ENCODE results near the gene KSR2. TPM values are rescaled to one million over a fixed set of nuclear protein-coding genes. Genes with fewer than 3 reads are reported as not detected.

The KSR2 gene
- total and polyA plus RNA-seq, 2 of the 13 experiments (the other 11 are each of a cell fraction or from before 2014, with no cell fraction given), result 0.02 TPM; not detected in 1

DNA sequence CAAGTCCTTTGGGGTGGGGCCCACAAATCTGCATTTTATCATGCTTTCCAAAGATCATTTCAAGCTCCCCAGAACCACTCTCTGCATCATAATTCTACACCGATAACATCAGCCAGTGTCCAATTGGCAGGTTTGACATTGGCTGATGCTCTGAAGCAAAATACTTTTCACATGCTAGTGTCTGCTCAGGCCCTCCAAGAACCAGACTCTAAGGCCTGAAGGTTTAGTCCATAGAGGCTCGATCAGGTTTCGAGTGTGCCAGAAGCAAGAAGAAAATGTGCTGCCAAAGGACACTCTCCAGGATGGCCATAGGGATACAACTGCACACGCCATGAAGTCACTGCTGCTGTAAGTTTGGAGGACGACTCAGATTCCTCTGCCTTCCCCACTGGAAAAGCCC lies 280.3 kb downstream of the KSR2 start:
- no peak overlapping the region for H3K4me3 ChIP-seq (replicated peaks in 1 of 3; ENCODE audit: insufficient read depth in 1 of 3, low read depth in 2 of 3, low read length in 3 of 3)
- H2AFZ ChIP-seq (ENCODE audit: low read length), result no peak overlapping the region
- H3K79me2 ChIP-seq (ENCODE audit: insufficient read depth, low read length), result no peaks in the 10 kb centered on the region
- no peaks in the 10 kb centered on the region for H4K20me1 ChIP-seq (ENCODE audit: insufficient read depth, low read length)
- ChIA-PET CTCF (ENCODE audit: low intra/inter-chr PET ratio, low total read pairs) (no interaction called here), POLR2A (no interaction called here)
- DNase-seq (ENCODE audit: low spot score) (no peak), FAIRE-seq (no peak), ATAC-seq (no peak)
- H3K4me2 ChIP-seq (ENCODE audit: low read depth, low read length), result no peak overlapping the region
- H3K4me1 ChIP-seq (ENCODE audit: insufficient read depth, low read length), result peaks cover 12% of the 10 kb centered on the region
- intact Hi-C loops (cut with micrococcal nuclease; ENCODE audit: unreplicated experiment) (loop anchor here (10.0 kb wide), 1 partner anchor 146 kb away; no protein-coding TSS in a partner anchor), in situ Hi-C loops (cut with HindIII; ENCODE audit: extremely low pct_ligation_motif_present, low pct_unique_long_range_greater_than_20kb) (no loop called here)
- no peaks in the 10 kb centered on the region for H3K9me3 ChIP-seq (ENCODE audit: low read length)
- 17% methylated on average over 5 of the region's 5 CpGs for WGBS (ENCODE audit: low lambda C conversion rate)
- H3K27ac ChIP-seq (ENCODE audit: extremely low read length, insufficient read depth, low read length), result no peak overlapping the region
- peaks cover 2 to 11% of the 10 kb centered on the region in 2 experiments; a peak in 2 of 5 replicates for H3K27me3 ChIP-seq (ENCODE audit: control insufficient read depth in 1 of 2, insufficient read depth in 2 of 2, low read length in 2 of 2)
- no peaks in the 10 kb centered on the region for H3K36me3 ChIP-seq (replicated peaks in 1 of 2; ENCODE audit: control insufficient read depth in 1 of 2, insufficient read depth in 2 of 2, low read length in 2 of 2)
- no peak overlapping the region for H3K9ac ChIP-seq (ENCODE audit: insufficient read depth, low read depth, low read length)
- no TSS peak for BruUV-seq (replicated peaks)
- TF ChIP-seq ZNF383 (CRISPR knock-in tag; IDR thresholded peaks at IDR 0.05; ENCODE audit: borderline replicate concordance) (no peak), MED1 (CRISPR knock-in tag; IDR thresholded peaks at IDR 0.05) (no peak), ZFX (CRISPR knock-in tag; IDR thresholded peaks at IDR 0.05; ENCODE audit: low read depth) (no peak), SRF (IDR thresholded peaks at IDR 0.05; ENCODE audit: low read depth, low read length) (no peak), ZNF761 (CRISPR knock-in tag; conservative IDR thresholded peaks at IDR 0.05) (no peak), SMYD3 (CRISPR knock-in tag; IDR thresholded peaks at IDR 0.05) (no peak), BORCS8-MEF2B (CRISPR knock-in tag; IDR thresholded peaks at IDR 0.05) (no peak), ZNF205 (CRISPR knock-in tag; IDR thresholded peaks at IDR 0.05) (no peak), SNRNP70 (IDR thresholded peaks at IDR 0.05; ENCODE audit: low read depth, low read length) (no peak)
- TF ChIP-seq, protein P1, sequence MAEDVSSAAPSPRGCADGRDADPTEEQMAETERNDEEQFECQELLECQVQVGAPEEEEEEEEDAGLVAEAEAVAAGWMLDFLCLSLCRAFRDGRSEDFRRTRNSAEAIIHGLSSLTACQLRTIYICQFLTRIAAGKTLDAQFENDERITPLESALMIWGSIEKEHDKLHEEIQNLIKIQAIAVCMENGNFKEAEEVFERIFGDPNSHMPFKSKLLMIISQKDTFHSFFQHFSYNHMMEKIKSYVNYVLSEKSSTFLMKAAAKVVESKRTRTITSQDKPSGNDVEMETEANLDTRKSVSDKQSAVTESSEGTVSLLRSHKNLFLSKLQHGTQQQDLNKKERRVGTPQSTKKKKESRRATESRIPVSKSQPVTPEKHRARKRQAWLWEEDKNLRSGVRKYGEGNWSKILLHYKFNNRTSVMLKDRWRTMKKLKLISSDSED (CRISPR knock-in tag; IDR thresholded peaks at IDR 0.05), result no peak
- TF ChIP-seq, protein P2, sequence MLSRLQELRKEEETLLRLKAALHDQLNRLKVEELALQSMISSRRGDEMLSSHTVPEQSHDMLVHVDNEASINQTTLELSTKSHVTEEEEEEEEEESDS (CRISPR knock-in tag; IDR thresholded peaks at IDR 0.05; ENCODE audit: borderline replicate concordance), result no peak
- TF ChIP-seq, protein P3, sequence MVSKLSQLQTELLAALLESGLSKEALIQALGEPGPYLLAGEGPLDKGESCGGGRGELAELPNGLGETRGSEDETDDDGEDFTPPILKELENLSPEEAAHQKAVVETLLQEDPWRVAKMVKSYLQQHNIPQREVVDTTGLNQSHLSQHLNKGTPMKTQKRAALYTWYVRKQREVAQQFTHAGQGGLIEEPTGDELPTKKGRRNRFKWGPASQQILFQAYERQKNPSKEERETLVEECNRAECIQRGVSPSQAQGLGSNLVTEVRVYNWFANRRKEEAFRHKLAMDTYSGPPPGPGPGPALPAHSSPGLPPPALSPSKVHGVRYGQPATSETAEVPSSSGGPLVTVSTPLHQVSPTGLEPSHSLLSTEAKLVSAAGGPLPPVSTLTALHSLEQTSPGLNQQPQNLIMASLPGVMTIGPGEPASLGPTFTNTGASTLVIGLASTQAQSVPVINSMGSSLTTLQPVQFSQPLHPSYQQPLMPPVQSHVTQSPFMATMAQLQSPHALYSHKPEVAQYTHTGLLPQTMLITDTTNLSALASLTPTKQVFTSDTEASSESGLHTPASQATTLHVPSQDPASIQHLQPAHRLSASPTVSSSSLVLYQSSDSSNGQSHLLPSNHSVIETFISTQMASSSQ (IDR thresholded peaks at IDR 0.05; ENCODE audit: low read depth), result no peak
- TF ChIP-seq, protein P3 (CRISPR knock-in tag; IDR thresholded peaks at IDR 0.05; ENCODE audit: borderline replicate concordance), result no peak

Measured in HepG2 (cell line).